Activated CD8-positive, alpha-beta memory T cell treated with anti-CD3 and anti-CD28 coated beads, Interleukin-2, amount 50 U/mL, for 1 hour (primary cell): Measurements from ENCODE around the gene PHYKPL.

Experiments used
- DNase-seq: peaks from one replicate; pipeline ENCODE4 v3.0.0-alpha.2; 2020; ENCODE audit errors: extremely low read depth

Gene PHYKPL

GRCh38 chr5:178191661-178192060, 40.9 kb downstream of the PHYKPL start:
- DNase-seq, result no peak

- DNase-seq, result no peak
Observed at GRCh38 chr5:178189433-178189832, 43.2 kb downstream of the PHYKPL start.

GRCh38 chr5:178187014-178187413, 45.6 kb downstream of the PHYKPL start, which contains the start of gene GMCL2:
Gene GMCL2, minus strand, starts transcription at chr5:178187371. Its CDS starts 72 bp downstream, at chr5:178187299.
- DNase-seq, result no peak

- no peak for DNase-seq
Observed at GRCh38 chr5:178186427-178186826, 46.2 kb downstream of the PHYKPL start.

- DNase-seq, result no peak
Observed at GRCh38 chr5:178182158-178182876, 50.3 kb downstream of the PHYKPL start.

GRCh38 chr5:178180141-178180863, 52.3 kb downstream of the PHYKPL start:
- DNase-seq, result no peak

GRCh38 chr5:178177569-178177968, 55.0 kb downstream of the PHYKPL start:
- no peak for DNase-seq

GRCh38 chr5:178176791-178177190, 55.8 kb downstream of the PHYKPL start:
- no peak for DNase-seq

GRCh38 chr5:178174456-178174855, 58.1 kb downstream of the PHYKPL start:
- no peak for DNase-seq

GRCh38 chr5:178170455-178170854, 62.1 kb downstream of the PHYKPL start:
- no peak for DNase-seq

- DNase-seq, result no peak
Observed at GRCh38 chr5:178165581-178165980, 67.0 kb downstream of the PHYKPL start.

GRCh38 chr5:178163772-178164735, 68.5 kb downstream of the PHYKPL start:
- DNase-seq, result peak; percentile 69

GRCh38 chr5:178162481-178162880, 70.1 kb downstream of the PHYKPL start:
- no peak for DNase-seq

- no peak for DNase-seq
Observed at GRCh38 chr5:178160176-178160575, 72.4 kb downstream of the PHYKPL start.
